Measurements from ENCODE around the gene FAM169A.

- TF ChIP-seq CREB5 (CRISPR knock-in tag; IDR thresholded peaks at IDR 0.05; ENCODE audit: low read depth) (no peak), PATZ1 (CRISPR knock-in tag; IDR thresholded peaks at IDR 0.05; ENCODE audit: borderline replicate concordance) (no peak), ZNF70 (CRISPR knock-in tag; IDR thresholded peaks at IDR 0.05) (no peak), SNAI2 (CRISPR knock-in tag; IDR thresholded peaks at IDR 0.05) (no peak), BACH2 (CRISPR knock-in tag; IDR thresholded peaks at IDR 0.05; ENCODE audit: borderline replicate concordance) (no peak), PPARA (CRISPR knock-in tag; IDR thresholded peaks at IDR 0.05; ENCODE audit: borderline replicate concordance) (no peak), RARB (CRISPR knock-in tag; IDR thresholded peaks at IDR 0.05) (no peak)
Observed at GRCh38 chr5:74870299-74871067, 4.3 kb upstream of the FAM169A start.

All from SK-N-SH treated with all-trans-retinoic acid at 6 μM for 48 hours (cell line).